ENCODE measurements around the gene NPAS3.

Gene NPAS3

GRCh38 chr14:33796356-33796755 lies 857.7 kb downstream of the NPAS3 start:
- TF ChIP-seq FOXP2 (optimal IDR thresholded peaks at IDR 0.05; ENCODE audit: borderline replicate concordance, extremely low read depth, extremely low read length, insufficient read depth) (no peak), SIN3A (IDR thresholded peaks at IDR 0.05; ENCODE audit: borderline replicate concordance, insufficient read depth, low read length) (no peak), POLR2AphosphoS5 (IDR thresholded peaks at IDR 0.05; ENCODE audit: low read depth, low read length) (no peak), TAF1 (IDR thresholded peaks at IDR 0.05; ENCODE audit: borderline replicate concordance, insufficient read depth, low read length) (no peak), REST (IDR thresholded peaks at IDR 0.05; ENCODE audit: insufficient read depth in 1 of 2, low read depth in 2 of 2, low read length in 2 of 2) (no peak)

- TF ChIP-seq TAF1 (IDR thresholded peaks at IDR 0.05; ENCODE audit: borderline replicate concordance, insufficient read depth, low read length) (no peak), FOXP2 (optimal IDR thresholded peaks at IDR 0.05; ENCODE audit: borderline replicate concordance, extremely low read depth, extremely low read length, insufficient read depth) (no peak), POLR2AphosphoS5 (IDR thresholded peaks at IDR 0.05; ENCODE audit: low read depth, low read length) (no peak), SIN3A (IDR thresholded peaks at IDR 0.05; ENCODE audit: borderline replicate concordance, insufficient read depth, low read length) (no peak), REST (IDR thresholded peaks at IDR 0.05; ENCODE audit: insufficient read depth in 1 of 2, low read depth in 2 of 2, low read length in 2 of 2) (no peak)
Measured at GRCh38 chr14:33799705-33800570, 861.3 kb downstream of the NPAS3 start.

- TF ChIP-seq TAF1 (IDR thresholded peaks at IDR 0.05; ENCODE audit: borderline replicate concordance, insufficient read depth, low read length) (no peak), POLR2AphosphoS5 (IDR thresholded peaks at IDR 0.05; ENCODE audit: low read depth, low read length) (no peak), FOXP2 (optimal IDR thresholded peaks at IDR 0.05; ENCODE audit: borderline replicate concordance, extremely low read depth, extremely low read length, insufficient read depth) (no peak), SIN3A (IDR thresholded peaks at IDR 0.05; ENCODE audit: borderline replicate concordance, insufficient read depth, low read length) (no peak)
Measured at GRCh38 chr14:33800735-33801163, 862.1 kb downstream of the NPAS3 start.

GRCh38 chr14:33802737-33803136 lies 864.1 kb downstream of the NPAS3 start:
- no peak for TF ChIP-seq POLR2AphosphoS5 (IDR thresholded peaks at IDR 0.05; ENCODE audit: low read depth, low read length)
- no peak for TF ChIP-seq SIN3A (IDR thresholded peaks at IDR 0.05; ENCODE audit: borderline replicate concordance, insufficient read depth, low read length)
- TF ChIP-seq FOXP2 (optimal IDR thresholded peaks at IDR 0.05; ENCODE audit: borderline replicate concordance, extremely low read depth, extremely low read length, insufficient read depth) = no peak
- no peak for TF ChIP-seq REST (IDR thresholded peaks at IDR 0.05; ENCODE audit: insufficient read depth in 1 of 2, low read depth in 2 of 2, low read length in 2 of 2)
- no peak for TF ChIP-seq TAF1 (IDR thresholded peaks at IDR 0.05; ENCODE audit: borderline replicate concordance, insufficient read depth, low read length)

- TF ChIP-seq REST (IDR thresholded peaks at IDR 0.05; ENCODE audit: insufficient read depth in 1 of 2, low read depth in 2 of 2, low read length in 2 of 2) = no peak
- TF ChIP-seq FOXP2 (optimal IDR thresholded peaks at IDR 0.05; ENCODE audit: borderline replicate concordance, extremely low read depth, extremely low read length, insufficient read depth) = no peak
- TF ChIP-seq SIN3A (IDR thresholded peaks at IDR 0.05; ENCODE audit: borderline replicate concordance, insufficient read depth, low read length) = no peak
- no peak for TF ChIP-seq TAF1 (IDR thresholded peaks at IDR 0.05; ENCODE audit: borderline replicate concordance, insufficient read depth, low read length)
- no peak for TF ChIP-seq POLR2AphosphoS5 (IDR thresholded peaks at IDR 0.05; ENCODE audit: low read depth, low read length)
Measured at GRCh38 chr14:33805593-33805992, 866.9 kb downstream of the NPAS3 start.

Data from PFSK-1 (cell line).